Epithelial cell of prostate (primary cell): ENCODE results near the gene GRSF1.

Experiments used
- DNase-seq: peaks from one replicate; pipeline ENCODE4 v3.0.0-alpha.2; 2011; ENCODE audit warnings: low read depth, low spot score
- H3K27ac ChIP-seq: fragments of 450-650 bp; 2 replicates; pipeline ENCODE4 v1.5.1; 2017; ENCODE audit warnings: mild to moderate bottlenecking

The GRSF1 gene

DNA sequence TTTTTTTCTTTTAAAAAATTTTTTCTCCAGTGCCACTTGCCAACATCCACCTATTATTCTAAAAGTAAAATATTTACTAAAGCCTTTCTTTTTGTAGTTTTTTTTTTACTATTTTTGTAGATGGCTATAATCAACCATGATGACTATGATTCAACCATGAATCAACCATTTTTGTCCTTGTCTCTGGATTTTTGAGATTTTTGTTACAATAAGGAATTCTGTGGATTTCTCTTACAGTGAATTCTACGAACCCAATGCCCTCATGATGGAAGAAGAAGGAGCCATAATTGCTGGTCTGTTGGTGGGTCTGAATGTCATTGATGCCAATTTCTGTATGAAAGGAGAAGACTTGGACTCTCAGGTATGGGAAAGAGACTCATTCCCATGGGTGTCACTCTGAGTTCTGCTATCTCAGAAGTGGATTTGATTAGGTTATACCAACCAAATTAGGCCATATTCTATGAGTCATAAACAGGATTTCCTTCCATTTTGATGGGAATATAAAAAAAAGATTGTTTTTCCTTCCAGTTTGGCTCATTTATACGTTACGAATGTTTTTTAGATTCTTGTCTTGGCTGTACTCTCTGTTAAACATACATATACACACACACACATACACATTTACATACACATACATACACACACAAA lies 71.3 kb downstream of the GRSF1 start:
- H3K27ac ChIP-seq = no peak overlapping the region
- no peak for DNase-seq
